ENCODE data around the gene PLEKHN1.
A peak's percentile ranks its signal among the peaks of the same experiment; 100 is the strongest.

Gene PLEKHN1, protein sequence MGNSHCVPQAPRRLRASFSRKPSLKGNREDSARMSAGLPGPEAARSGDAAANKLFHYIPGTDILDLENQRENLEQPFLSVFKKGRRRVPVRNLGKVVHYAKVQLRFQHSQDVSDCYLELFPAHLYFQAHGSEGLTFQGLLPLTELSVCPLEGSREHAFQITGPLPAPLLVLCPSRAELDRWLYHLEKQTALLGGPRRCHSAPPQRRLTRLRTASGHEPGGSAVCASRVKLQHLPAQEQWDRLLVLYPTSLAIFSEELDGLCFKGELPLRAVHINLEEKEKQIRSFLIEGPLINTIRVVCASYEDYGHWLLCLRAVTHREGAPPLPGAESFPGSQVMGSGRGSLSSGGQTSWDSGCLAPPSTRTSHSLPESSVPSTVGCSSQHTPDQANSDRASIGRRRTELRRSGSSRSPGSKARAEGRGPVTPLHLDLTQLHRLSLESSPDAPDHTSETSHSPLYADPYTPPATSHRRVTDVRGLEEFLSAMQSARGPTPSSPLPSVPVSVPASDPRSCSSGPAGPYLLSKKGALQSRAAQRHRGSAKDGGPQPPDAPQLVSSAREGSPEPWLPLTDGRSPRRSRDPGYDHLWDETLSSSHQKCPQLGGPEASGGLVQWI

DNA sequence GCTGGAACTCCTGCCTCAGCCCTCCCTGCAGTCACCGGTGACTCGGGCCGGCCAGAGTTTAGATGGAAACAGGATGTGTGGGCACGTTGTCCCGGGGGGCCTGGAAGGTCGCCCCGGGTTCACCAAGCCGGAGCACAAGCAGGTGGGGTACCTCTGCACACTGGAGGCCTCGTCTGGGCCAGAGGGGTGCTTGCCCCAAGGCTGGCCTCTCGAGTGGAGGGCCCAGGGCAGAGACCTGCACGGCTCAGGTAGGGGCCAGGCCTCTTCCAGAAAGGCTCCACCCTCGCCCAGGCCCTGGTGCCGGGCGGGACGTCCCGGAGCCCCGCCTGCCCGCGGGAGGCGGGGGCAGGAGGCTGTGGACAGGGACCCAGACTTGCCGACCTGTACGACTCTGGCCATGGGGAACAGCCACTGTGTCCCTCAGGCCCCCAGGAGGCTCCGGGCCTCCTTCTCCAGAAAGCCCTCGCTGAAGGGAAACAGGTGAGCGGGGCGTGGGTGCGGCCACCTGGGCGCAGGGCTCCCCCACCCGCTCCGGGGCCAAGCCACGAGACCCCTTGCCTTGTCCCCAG, at the start of gene PLEKHN1:
Gene PLEKHN1, plus strand, starts transcription at position 348 of the 569 bp plus-strand sequence. Its CDS starts 50 bp downstream, at position 398.
- DNase-seq (ENCODE audit: low spot score): peak; percentile 78

DNA sequence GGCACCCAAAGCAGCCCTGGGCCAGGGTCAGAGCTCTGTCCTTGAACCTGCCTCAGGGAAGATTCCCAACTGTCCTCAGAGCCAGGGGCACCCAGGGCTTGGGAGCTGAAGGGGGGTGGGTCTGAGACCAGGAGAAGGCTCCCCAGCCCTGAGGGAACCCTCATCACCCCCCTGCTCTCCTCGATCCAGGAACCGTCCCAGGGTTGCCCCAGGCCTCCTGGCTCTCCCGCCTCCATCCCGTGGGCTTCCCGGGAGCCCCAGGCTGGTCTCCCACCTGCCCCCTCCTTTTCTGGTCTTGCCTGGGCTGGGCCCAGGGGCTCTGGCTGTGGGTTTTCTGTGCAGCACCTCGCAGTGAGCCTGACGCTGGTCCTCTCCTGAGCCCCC, 49.2 kb upstream of the PLEKHN1 start:
- no peak for DNase-seq (ENCODE audit: low spot score)

DNA sequence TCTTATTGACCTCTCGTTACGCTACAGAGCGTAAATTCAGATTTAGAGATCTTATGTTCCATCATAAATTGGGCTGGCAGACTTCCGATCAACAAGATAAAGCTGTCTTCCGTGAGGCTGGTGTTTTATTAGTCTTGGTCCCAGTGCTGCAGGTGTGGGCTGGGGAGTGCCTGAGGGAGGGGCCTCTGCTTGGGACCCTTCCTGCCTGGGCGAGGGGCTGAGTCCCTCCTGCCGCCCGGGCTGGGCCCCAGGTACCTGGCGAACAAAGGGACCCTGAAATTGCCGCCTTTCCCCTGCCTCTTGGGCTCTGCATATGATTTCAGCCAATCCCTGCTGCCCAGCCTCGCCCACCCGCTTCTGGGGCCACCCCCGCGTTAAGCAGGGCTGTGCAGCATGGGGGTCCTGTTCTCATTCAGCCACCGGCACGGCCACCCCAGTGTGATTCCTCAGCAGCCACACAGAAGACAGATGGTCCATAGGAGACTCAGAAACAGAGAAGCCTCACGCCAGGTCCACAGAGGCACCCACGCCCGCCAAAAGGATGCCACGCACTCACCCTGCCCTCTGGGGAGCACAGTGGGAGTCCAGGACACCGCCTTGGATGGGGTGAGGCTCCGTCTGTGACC, 48.7 kb upstream of the PLEKHN1 start:
- no peak for DNase-seq (ENCODE audit: low spot score)

DNA sequence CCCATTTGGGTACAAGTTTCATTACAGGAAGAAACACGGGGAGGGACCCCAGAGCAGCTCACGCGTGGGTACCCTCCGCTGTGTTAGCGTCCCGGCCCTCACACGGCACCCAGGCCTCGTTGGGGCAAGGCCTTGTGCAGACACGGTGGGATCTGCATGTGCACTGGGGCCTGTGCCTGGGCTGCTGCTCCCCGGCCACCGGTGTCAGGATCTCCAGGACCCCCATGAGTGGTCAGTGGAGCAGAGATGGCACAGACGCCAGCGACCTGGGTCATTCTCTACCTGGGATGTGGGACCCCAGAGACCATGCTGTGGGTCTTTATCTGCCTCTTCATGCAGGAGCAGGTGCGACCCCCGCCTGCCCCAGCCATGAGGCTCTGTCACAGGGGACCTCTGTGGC, 47.9 kb upstream of the PLEKHN1 start:
- no peak for DNase-seq (ENCODE audit: low spot score)

DNA sequence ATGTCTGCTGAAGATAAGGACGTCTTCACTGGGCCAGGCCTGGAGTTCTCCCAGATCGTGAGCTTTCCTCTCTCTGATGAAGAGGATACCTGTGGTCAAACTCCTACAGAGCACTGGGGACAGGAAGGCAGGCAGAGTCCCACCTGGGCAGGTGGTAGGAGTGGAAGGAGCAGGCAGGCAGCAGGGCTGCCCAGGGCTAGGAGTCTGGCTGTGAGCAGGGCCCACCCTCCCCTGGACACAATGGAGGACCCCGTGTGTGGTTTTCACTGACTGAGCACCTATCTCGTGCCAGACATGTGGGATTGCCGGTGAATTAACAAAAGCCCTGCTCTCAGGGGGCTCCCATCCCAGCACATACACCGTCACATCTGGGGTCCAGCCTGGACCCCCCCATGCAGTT, 47.4 kb upstream of the PLEKHN1 start:
- DNase-seq (ENCODE audit: low spot score): no peak

DNA sequence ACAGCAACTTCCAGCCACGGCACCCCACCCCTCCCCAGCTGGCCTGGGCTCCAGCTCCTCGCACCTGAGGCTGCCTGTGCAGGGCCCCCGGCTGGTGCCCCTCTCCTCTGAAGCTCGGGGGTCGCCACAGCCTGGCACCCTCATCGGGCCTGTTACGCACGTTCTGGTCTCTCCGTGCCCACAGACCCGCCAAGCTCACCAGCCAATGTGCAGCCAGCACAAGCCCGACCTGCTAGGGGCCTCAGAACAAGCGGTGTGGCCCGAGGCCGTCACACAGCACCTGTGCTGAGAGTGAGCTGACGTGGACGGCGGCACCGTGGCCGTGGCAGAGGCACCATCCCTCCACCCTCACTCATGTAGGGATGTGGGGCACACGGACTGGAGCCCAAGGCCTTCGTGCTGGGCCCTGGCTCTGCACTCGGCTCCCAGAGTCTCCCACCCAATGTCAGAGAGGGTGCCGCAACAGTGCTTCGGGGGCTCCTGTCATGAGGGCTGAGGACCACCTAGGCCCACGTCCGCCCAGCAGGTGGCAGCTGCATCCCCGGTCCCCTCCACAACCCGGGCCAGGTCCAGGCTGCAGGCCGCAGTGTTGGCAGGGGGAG, 46.9 kb upstream of the PLEKHN1 start:
- no peak for DNase-seq (ENCODE audit: low spot score)

DNA sequence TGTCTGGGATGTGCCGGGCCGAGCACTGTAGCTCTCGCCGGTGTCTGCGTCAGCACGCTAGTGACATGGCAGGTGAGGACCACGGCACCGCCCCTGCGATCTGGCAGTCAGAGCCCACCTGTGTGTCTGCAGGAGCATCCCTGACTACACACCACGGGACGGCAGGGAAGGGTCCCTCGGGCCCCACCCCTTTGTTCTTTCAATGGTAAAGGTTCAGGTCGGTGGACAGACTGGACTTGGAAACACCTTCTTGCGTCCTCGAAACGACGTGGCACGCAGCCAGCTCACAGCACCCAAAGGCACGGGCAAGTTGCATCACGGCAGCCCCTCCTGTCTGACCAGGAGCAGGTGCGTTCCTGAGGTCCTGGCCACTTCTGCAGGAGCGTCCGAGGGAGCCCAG, 46.3 kb upstream of the PLEKHN1 start:
- DNase-seq (ENCODE audit: low spot score): no peak

DNA sequence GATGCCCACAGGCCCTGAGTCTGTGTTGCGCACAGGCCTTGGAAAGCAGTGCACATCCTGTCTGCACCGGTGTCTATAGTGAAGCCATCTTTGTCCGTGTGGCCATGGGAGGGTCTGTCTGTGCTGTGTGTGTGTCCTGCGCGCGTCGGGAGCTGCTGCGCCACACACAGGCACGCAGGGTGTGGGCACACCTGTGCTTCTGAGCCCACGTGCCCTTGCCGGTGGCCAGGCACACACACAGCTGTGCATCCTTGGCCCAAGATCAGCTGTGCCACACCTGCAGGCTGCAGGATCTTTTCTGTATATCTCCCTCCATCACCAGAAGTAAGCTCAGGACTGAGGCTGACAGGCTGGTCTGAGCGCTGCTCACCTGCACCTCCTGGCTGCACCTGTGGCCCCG, 45.8 kb upstream of the PLEKHN1 start:
- no peak for DNase-seq (ENCODE audit: low spot score)

DNA sequence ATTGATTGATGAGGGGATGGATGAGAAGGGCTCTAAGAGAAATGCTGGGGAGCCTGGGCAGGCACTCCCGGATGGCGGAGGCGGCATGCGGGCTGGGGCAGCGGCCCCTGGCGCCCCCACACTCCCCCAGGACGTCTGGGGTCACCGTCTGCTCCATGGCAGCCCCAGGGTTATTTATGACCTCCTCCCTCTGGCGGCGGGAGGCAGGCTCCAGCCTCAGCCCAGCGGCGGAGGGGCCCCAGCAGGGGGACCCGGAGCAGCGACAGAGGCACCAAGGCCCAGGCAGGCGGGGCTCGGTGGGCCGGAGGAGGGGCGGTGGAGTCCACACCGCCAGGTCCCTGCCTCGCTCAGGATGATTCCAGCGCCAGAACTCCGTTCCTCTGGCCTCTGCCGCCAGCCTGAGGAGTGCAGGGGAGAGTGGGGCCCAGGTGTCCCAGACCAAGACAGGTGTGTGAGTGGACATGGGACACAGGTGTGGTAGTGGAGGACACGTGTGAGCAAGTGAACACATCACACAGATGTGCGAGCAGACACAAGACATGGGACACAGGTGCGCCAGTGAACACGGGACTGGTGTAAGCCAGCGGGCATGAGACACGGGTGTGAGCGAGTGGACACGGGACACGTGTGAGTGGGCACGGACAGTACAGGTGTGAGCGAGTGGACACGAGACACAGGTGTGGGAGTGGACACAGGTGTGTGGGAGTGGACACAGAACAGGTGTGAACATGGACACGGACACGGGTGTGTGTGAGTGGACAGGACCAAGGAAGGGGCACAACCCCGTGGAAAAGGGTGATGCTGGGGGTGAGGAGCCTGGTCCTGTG, 45.1 kb upstream of the PLEKHN1 start:
- peak; percentile 96 for DNase-seq (ENCODE audit: low spot score)

DNA sequence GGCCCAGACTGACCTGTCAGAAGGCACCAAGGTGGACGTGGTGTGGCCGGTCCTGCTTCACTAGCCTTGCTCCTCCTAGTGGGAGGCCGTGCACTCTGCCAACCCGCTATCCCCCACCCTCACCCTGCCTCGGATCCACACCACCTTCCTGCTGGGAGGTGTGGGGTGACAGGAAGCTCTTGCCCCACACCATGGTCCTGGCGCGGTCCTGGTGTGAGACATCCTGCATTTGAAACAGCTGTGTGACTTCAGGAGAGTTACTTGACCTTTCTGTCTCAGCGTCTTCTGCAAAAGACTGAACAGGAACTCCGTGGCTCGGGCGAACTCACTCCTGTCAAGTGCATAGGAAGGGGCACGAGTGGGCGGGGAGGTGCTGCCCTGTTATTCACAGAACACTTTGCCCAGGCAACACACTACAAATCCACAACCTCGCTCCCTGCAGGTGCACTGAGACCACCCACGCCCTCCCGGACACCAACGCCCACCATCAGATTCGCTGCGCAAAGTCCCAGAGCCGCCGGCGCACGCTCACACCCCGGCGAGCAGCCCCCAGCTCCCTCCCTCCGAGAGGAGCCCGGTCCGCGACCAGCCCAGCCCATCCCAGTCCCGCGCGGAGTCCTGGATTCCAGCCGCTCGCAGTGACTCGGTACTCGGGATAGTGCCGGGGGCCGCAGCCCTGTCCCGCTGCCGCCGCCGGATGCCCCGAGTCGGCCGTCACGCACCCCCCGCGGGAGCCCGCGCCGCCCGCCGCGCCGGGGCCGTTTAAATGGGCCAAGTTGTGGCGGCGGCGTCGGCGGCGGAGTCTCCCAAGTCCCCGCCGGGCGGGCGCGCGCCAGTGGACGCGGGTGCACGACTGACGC, 42.9 kb upstream of the PLEKHN1 start, which contains the start of gene SAMD11:
Gene SAMD11, plus strand, starts transcription at position 793 of the 860 bp plus-strand sequence. CDS start 509 bp downstream, outside the sequence.
- peak; percentile 78 for DNase-seq (ENCODE audit: low spot score)

DNA sequence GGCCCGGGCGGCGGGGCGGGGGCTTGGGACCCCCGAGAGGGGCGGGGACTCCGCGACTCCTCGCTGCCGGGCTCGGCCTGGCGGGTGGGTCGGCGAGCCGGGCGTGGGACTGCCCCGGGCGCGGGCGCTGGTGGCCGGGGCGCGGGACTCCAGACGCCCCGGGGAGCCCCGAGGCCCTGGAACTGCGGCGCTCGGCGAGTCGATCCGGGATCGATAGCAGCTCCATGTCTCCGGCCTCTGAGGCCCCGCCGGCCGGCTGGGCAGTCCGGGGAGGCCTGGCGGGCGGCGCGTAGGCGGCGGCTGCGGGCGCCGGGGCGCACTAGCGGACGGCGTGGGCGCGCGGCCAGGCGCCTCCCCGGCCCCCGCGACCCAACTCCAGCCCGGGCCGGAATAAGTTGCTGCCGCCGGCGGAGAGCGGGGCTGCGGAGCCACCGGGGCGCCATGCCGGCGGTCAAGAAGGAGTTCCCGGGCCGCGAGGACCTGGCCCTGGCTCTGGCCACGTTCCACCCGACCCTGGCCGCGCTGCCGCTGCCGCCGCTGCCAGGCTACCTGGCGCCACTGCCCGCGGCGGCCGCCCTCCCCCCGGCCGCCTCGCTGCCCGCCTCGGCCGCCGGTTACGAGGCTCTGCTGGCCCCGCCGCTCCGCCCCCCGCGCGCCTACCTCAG, 42.2 kb upstream of the PLEKHN1 start:
- DNase-seq (ENCODE audit: low spot score): no peak

DNA sequence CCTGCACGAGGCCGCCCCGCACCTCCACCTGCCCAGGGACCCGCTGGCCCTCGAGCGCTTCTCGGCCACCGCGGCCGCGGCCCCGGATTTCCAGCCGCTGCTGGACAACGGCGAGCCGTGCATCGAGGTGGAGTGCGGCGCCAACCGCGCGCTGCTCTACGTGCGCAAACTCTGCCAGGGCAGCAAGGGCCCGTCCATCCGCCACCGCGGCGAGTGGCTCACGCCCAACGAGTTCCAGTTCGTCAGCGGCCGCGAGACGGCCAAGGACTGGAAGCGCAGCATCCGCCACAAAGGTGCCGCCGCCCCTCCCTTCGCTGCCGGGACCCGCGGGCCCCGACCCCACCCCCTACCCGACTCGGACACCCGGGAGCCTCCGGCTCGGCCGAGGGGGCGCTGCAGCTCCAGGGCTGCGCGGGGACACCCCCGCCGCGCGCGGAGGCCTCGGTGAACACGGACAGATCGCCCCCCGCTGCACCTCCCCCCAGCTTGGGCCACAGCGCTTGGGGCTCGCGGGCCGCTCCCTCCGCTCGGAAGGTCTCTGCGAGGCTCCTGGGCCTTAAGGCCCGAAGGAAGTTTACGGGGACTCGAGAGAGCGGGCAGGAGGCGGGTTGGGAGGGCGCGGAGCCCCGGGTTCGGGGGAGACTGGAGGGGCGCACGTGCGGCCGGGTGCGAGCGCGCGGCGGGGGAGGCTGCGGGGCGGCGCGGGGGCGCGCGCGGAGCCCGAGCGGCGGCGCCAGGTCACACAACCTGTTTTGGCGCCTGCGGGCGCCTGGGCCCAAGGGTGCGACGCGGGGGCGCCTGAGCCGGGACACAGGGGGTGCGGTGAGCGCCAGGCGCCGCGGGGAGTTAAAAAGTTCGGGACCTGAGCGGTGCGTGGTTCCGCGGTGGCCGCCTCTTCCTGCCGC, 41.4 kb upstream of the PLEKHN1 start:
- DNase-seq (ENCODE audit: low spot score): no peak

DNA sequence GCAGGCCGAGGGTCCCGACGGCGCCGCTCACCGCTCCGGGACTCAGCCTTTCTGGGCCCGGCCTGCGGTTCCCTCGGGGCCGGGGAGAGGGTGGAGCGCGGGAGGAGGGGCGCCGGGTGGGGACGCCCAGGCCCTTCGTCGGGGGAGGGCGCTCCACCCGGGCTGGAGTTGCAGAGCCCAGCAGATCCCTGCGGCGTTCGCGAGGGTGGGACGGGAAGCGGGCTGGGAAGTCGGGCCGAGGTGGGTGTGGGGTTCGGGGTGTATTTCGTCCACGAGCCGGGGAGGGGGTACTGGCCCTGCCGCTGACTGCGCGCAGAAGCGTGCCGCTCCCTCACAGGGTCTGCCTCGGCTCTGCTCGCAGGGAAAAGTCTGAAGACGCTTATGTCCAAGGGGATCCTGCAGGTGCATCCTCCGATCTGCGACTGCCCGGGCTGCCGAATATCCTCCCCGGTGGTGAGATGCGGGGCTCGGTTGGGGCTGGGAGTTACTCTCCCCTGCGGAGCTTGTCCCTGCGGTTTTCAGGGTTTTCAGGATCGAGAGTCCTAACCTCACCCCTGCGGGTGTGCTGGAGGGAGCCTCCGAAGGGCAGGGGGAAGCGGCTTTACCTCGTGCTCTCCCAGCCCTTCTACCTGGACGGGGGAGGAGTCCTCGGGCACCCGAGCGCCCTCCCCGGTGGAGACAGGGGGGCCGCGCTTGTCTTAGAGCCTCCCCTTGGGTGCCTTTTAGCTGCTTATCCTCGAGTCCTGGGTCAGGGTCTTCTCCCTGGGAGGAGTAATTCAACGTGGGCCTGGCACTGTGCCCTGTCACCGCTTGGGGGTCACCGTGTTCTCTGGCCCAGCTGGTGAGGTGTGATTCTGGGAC, 40.5 kb upstream of the PLEKHN1 start:
- peak; percentile 89 for DNase-seq (ENCODE audit: low spot score)

DNA sequence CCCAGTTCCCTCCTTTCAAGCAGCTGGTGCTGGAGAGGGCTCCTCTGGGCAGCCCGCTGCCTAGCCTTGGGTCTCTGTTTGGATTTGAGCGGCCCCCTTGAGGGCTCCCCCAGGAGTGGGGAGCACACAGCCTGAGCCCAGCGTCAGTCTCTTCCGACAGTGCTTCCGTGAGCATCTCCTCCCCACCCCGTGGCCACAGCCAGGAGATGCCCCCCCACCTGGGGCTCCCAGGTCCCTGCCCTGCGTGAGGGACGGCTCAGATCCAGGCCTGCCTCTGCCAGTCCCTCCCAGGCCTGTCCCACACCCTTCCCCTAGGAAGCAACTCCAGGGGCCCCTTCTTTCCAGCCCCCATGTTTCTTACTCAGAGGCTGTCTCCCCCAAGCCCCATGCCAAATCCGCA, 39.0 kb upstream of the PLEKHN1 start:
- DNase-seq (ENCODE audit: low spot score): no peak

DNA sequence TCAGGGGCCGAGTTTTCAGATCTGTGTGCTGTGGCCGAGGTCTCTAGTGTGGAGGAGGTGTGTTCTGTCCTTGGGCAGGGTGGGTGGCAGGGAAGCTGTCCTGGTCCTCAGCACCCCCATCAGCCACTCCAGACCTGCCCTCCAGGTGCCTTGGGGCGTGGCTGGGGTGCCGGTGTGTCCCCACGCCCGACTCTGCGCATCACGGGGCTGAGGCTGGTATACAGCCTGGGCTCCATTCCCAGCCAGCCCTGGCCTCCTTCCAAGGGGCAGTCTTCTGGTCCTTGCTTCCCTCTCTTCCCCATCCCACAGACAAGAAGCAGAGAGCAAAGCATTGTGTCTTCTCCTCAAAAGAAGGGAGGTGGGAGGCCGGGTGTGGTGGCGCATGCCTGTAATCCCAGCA, 38.5 kb upstream of the PLEKHN1 start:
- DNase-seq (ENCODE audit: low spot score): no peak

DNA sequence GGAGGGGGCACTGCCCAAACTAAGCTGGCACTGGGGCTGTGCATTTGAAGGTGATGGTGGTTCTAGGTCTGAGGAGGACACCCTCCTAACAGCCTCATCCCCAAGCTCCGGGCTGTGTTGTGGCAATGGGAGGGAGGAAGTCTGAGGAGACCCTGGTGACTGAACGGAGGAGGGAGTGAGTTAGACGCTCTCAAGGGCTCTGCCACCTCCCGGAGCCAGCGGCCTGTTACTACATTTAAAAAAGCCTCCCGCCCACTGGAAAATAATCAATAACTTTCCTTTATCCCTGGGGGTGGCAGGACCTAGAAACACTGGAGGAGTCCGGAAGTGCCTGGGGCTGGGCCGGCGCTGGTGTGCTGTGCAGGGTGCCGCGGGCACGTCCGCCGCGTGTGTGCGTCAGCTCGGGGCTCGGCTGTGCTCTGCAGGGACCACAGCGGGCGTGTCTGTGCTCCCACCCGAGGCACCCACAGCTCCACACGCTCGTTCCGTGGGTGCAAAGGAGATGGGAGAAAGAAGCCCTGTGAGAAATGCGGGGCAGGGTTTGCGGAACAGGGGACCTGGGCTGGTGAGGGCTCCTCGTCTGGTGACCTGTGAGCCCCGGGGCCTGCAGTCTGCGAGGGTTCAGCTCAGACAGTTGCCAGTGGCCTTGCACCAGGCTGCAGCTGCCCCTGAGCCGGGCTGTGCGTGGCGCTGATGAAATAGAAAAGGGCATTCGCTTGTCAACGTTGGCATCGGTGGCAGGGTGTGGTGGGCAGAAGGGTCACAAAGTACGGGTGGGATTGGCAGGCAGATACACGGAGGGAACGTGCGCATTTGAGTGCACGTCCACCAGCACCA, 37.2 kb upstream of the PLEKHN1 start:
- no peak for DNase-seq (ENCODE audit: low spot score)
